NCI-H510A (cell line): Measurements from ENCODE around the gene ZNHIT6.

Experiments
- DNase-seq: peaks from one replicate; lab custom pipeline; 2025; lab: John Stamatoyannopoulos, UW

ZNHIT6 gene

GRCh38 chr1:85617633-85618100 is 90.6 kb downstream of the ZNHIT6 start:
- DNase-seq = no peak

DNA sequence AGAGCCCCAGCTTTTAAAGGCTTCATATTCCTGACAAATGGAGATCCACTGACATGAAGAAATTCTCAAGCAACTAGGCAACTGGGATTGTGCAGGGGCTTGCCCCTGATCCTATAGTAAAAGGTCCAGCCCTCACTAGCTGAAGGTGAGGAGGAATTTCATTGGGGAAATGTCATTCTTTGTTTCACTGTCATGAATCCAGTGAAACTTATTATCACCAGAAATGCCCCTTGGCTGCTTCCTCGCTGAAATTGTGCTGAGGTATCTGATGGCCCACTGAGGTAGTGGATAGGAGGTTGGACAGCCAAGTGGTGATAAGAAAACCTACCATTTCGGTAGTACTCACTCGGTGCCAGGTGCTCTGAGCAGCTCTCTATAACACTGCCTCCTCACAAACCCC is 91.5 kb downstream of the ZNHIT6 start:
- no peak for DNase-seq

- DNase-seq = no peak
These were observed 91.9 kb downstream of the ZNHIT6 start for GRCh38 chr1:85616364-85616705.

DNA sequence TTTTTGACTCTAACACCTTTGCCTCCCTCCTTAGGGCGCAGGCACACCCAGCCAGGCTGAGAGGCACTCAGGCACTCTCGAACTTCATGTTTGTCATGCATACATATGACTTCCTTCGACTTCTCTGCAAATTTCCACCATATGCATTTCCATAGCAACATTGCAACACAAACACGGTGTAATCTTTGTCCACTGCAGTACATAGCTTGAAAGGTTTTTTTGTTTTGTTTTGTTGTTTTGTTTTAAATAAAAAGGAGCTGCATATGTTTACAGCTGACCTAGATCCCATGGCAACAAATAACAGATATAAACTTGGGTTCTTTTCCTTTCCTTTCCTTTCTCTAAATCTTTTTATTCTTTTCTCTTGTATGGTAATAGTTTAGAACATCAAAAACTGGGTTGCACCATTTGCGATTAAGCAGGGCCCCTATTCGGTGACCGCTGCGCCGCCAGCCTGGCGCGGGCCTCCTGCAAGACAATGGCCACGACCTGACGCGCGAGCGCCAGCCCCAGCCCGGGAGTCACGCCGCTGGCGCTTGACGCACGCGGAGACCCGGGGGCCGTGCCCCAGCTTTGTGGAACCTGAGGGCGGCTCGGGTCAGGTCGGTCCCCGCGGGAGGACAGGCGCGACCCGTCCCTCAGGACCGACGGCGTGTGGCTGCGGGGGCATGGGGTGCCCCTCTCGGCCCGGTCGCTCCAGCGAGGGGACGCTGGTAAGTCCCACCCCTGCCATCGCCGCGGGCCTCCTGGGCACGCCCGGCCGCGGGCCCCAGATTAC is 92.5 kb downstream of the ZNHIT6 start:
- DNase-seq = no peak

DNA sequence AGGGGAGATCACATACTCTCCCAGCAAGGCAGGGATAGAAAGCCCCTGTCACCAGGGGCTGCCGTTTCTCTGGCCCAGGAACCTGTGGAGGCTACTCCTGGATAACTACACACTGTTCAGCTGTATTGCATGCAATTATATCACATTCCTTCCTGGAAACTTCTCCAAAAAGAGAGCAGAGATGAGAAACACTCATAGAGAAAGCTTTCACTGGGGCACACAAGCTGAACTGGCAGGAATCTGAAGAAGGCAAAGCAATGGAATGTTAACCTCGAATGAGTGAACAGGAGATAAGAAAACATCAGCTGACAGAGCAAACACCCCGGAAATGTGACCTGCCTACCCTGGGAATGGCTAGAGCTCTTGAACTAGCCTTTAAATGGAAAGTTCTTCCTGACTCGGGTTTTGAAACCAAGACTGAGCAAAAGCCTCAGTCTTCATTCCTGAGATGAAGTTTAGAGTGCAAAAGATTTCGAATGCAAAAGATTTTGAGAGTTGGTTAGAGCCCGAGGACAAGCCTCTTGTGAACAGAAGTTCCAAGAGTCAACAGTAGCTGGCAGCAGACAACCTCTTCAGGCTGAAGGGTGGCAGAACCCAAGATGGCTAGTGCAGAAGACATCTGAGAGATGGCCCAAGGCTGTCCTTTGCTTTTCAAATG is 95.4 kb downstream of the ZNHIT6 start:
- no peak for DNase-seq

GRCh38 chr1:85611856-85612255 is 96.4 kb downstream of the ZNHIT6 start:
- DNase-seq = no peak

DNA sequence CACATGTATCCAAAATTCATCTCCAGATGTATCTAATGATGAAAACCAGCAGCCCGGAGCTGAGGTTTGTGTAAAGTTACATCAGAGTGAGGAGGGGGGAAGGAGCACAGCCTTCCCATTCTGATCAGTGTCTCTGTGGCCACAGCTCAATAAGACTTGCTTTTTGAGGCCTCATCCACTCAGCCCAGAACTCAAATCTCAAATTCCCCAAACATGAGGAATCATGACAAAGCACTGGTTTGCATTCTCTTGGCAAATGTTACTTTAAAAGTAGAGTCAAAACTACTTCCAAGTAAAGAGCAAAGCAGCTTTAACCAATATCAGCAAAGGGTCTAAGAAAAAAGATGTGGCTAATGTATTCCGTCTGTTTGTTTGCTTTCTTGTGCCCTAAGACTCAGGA is 96.8 kb downstream of the ZNHIT6 start:
- no peak for DNase-seq

DNA sequence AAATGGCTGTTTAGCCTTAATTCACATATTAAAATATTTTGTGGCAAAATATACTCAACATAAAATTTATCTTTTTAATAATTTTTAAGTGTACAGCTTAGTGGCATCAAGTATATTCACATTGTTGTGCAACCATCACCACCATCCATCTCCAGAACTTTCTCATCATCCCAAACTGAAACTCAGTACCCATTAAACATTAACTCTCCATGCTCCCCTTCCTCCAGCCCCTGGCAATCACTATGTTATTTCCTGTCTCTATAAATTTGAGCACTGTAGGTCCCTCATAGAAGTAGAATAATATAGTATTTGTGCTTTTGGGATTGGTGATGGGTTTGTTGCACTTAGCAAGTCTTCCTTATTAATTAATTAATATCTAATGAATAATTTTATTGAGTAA is 98.3 kb downstream of the ZNHIT6 start:
- DNase-seq = no peak

GRCh38 chr1:85608851-85609250 is 99.4 kb downstream of the ZNHIT6 start:
- DNase-seq = no peak

GRCh38 chr1:85607921-85608265 is 100.3 kb downstream of the ZNHIT6 start:
- DNase-seq = no peak

- no peak for DNase-seq
These were observed 100.9 kb downstream of the ZNHIT6 start for GRCh38 chr1:85607126-85607920.

DNA sequence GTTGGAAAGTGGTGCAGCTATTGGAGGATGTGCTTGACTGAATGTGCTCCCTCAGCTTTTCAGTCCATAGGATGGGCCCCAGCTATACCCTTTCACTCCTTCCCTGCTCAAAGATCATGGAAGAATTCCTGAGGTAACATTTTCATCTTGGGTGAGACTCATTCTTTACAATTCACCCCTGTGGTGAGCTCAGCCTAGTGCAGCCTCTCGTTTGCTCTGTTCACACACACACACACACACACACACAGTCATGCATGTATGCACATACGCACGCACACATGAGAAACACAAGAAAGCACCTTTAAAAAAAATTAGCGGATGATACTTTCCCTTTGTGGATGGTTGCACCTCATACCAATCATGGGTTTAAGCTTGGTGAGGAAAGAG is 101.8 kb downstream of the ZNHIT6 start:
- DNase-seq = no peak

- DNase-seq = no peak
These were observed 102.5 kb downstream of the ZNHIT6 start for GRCh38 chr1:85605484-85606413.

DNA sequence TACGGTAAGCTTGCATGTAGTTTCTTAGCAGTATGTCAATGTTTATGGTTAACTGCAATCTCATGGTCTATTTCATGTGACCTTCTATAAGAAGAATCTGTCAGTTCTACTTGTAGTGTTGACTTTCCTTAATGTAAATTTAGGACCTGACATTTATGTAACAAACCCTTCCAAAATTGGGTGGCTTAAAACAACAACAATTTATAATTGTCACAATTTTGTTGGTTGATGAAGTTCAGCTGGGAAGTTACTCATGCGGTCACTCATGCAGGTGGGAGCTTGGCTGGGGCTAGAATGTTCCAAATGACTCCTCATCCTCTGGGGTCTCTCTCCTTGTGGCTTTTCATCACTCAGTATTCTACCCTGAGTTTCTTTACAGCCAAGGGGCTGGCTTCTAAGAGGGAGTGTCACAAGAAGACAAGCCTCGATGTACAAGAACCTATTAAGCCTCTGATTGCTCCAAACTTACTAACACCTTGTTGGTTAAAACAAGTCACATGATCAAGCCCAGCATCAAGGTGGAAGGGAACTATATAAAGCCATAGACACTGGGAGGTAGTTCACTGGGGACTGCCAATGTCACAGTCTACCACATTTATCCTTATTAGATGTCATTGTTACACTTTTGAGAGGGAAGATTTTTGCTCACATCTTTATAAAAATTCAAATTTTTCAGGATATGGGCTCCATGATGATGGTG is 103.8 kb downstream of the ZNHIT6 start:
- DNase-seq = no peak

DNA sequence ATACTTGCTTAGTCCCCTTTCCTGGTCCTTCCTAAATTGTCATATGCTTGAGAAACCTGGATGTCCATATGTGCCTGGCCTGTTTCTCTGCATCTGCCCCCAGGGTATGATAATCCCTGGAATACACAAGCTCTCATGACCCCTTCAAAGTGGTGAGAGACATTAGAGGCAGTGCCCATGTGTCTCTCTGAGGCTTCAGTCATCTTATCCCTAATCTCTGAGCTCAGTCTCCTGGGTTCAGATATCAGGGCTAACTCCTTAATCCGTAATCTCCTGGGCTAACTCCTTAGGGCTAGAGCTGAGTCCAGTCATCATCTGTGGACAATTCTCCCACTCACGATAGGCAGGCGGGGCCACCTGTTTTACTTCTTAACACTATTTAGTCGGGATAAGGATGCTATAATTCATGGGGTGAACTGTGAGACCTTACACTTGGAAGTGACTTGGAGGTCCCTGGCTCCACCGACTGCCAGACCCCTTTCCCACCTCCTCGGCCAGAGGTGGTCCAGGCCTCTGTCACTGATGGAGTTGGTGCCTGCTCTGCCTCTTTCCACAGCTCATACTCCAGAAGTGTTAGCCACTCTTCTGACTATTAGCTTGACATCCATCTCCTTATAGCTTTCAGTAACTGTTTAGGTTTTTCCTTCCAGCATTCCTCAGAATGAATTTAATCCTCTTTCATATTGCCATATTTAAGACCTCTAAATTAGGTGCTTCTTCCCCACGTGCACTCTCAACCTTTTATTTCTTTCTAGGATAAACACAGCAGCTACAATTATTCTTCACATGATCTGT is 105.0 kb downstream of the ZNHIT6 start:
- DNase-seq = no peak

- DNase-seq = no peak
These were observed 105.7 kb downstream of the ZNHIT6 start for GRCh38 chr1:85602571-85602970.

- no peak for DNase-seq
These were observed 106.3 kb downstream of the ZNHIT6 start for GRCh38 chr1:85601901-85602300.

DNA sequence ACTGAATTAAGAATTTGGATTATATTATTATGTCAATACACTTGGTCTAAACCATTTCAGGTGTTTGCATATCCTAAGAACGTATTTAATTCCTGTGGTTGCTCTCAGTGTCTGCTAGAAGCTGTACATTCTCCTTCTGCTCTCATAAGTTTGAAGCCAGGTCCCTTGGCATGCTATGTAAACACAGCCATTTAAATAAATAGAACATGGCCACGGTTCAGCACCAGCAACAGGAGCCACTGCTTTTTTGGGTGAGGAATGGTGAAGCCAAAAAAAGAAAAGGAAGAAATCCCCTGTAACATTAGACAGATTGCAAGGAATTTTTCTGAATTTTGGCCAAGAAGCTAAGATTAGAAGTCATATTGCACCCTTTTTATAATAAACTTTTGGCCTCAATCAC is 108.6 kb downstream of the ZNHIT6 start:
- no peak for DNase-seq
